ENCODE data around the gene SPC25.

DNA sequence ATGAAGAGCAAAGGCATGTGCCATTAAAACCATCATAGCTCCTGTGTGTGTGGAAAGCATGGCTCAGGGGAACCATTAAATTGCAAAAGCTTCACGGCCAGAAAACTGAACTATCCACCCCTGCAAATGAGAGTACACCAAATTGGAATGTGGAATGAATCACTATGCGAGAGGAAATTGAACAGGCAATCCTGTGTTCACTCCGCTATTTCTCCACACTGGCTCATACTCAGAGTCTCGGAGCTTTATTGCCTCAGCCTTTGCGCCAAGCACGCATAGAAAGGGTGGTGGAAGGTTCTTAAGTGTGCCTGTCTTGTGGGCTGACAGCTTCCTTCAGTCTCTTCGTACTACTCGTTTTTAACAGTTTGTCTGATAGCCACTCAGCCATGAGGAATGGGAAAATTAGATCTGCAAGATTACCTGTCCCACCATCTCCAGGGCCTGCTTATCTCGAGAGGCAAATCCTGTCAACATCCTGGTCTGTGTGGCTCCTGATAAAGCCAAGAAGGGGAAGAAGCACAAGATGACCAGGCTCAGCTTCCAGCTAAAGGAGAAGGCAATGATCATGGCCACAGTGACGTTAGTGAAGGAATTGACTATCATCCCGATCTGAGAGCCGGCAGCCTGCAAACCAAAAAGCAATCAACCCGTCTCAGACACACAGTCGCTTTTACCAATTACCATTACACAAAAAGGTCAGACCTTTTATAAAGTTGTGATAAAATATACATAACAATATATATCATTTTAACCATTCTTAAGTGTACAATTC lies 45.8 kb upstream of the SPC25 start:
- no peak for TF ChIP-seq EP300 (IDR thresholded peaks at IDR 0.05; ENCODE audit: borderline replicate concordance)
- TF ChIP-seq CREB1 (IDR thresholded peaks at IDR 0.05; ENCODE audit: low read depth): no peak
- no peak for TF ChIP-seq REST (IDR thresholded peaks at IDR 0.05; ENCODE audit: low read depth)
- no peak for TF ChIP-seq RAD21 (IDR thresholded peaks at IDR 0.05; ENCODE audit: low read depth)
- no peak for TF ChIP-seq MAX (IDR thresholded peaks at IDR 0.05)
- TF ChIP-seq TCF12 (IDR thresholded peaks at IDR 0.05; ENCODE audit: low read depth): no peak
- no peak for TF ChIP-seq TAF1 (IDR thresholded peaks at IDR 0.05; ENCODE audit: low read depth)
- TF ChIP-seq CEBPB (IDR thresholded peaks at IDR 0.05): no peak
- TF ChIP-seq NFIC (IDR thresholded peaks at IDR 0.05): no peak
- no peak for TF ChIP-seq FOXM1 (IDR thresholded peaks at IDR 0.05; ENCODE audit: borderline replicate concordance, low read depth)
- TF ChIP-seq YY1 (IDR thresholded peaks at IDR 0.05; ENCODE audit: low read depth): no peak
- no peak for TF ChIP-seq TEAD4 (IDR thresholded peaks at IDR 0.05)
- TF ChIP-seq, protein P1, sequence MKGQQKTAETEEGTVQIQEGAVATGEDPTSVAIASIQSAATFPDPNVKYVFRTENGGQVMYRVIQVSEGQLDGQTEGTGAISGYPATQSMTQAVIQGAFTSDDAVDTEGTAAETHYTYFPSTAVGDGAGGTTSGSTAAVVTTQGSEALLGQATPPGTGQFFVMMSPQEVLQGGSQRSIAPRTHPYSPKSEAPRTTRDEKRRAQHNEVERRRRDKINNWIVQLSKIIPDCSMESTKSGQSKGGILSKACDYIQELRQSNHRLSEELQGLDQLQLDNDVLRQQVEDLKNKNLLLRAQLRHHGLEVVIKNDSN (IDR thresholded peaks at IDR 0.05): no peak

Data from Ishikawa (cell line).